HCT116 (cell line): ENCODE measurements around the gene NFE2.

ENCODE experiments used
- CEBPB ChIP-seq: IDR thresholded peaks from 2 replicates; pipeline ENCODE4 v1.6.1; 2012; ENCODE audit warnings: low read depth
- ELF1 ChIP-seq: IDR thresholded peaks from 2 replicates; pipeline ENCODE4 v1.6.1; 2012; ENCODE audit warnings: low read depth, borderline replicate concordance
- EZH2 ChIP-seq: fragments of 200-600 bp; sonication (generic); IDR thresholded peaks from 2 replicates; pipeline ENCODE4 v1.6.1; 2017; ENCODE audit warnings: antibody characterized with exemption, mixed run types
- EZH2phosphoT487 ChIP-seq: fragments of 200-600 bp; IDR thresholded peaks from 2 replicates; pipeline ENCODE4 v1.6.1; 2018; ENCODE audit warnings: antibody characterized with exemption, borderline replicate concordance
- POLR2AphosphoS5 ChIP-seq: IDR thresholded peaks from 2 replicates; pipeline ENCODE4 v1.6.1; 2011; ENCODE audit warnings: mild to moderate bottlenecking, low read depth, low read length, moderate library complexity
- RAD21 ChIP-seq: IDR thresholded peaks from 2 replicates; pipeline ENCODE4 v1.6.1; 2012; ENCODE audit warnings: low read depth, mild to moderate bottlenecking
- SP1 ChIP-seq: IDR thresholded peaks from 2 replicates; pipeline ENCODE4 v1.6.1; 2012; ENCODE audit warnings: low read depth
- TCF7L2 ChIP-seq: IDR thresholded peaks from 2 replicates; pipeline ENCODE4 v1.7.0; 2011; ENCODE audit warnings: borderline replicate concordance, inconsistent platforms; ENCODE audit not compliant: insufficient read depth, insufficient read length; ENCODE audit errors: extremely low read depth
- TF ChIP-seq, protein P1 (sequence below), 3 experiments: fragments of 200-600 bp in 1 of 3; sonication (generic) in 1 of 3; IDR thresholded peaks in 2 of 3; conservative IDR thresholded peaks in 1 of 3; 2 replicates each; pipeline ENCODE4 v1.5.1; 2012 to 2017; ENCODE audit warnings: low read depth in 2 of 3, low read length in 2 of 3, antibody characterized with exemption in 1 of 3, borderline replicate concordance in 1 of 3, control low read depth in 1 of 3, mild to moderate bottlenecking in 1 of 3, mixed read lengths in 1 of 3, mixed run types in 1 of 3, moderate library complexity in 1 of 3; ENCODE audit not compliant: insufficient read depth in 1 of 3

DNA sequence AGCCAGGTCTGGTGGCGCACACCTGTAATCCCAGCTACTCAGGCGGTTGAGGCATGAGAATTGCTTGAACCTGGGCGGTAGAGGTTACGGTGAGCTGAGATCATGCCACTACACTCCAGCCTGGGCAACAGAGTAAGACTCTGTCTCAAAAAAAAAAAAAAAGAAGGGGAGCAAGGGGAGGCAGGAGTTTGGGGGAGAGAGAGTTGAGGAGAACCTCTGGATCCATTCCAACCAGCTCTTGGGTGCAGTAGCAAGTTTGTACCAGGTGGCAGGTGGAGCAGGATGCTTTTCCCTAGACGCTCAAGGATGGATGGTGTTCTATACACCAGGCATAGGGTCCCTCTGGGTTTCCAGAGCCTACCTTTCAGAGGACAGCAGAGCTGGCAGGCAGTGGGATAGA is 1.9 kb downstream of the NFE2 start:
- TF ChIP-seq, protein P1, sequence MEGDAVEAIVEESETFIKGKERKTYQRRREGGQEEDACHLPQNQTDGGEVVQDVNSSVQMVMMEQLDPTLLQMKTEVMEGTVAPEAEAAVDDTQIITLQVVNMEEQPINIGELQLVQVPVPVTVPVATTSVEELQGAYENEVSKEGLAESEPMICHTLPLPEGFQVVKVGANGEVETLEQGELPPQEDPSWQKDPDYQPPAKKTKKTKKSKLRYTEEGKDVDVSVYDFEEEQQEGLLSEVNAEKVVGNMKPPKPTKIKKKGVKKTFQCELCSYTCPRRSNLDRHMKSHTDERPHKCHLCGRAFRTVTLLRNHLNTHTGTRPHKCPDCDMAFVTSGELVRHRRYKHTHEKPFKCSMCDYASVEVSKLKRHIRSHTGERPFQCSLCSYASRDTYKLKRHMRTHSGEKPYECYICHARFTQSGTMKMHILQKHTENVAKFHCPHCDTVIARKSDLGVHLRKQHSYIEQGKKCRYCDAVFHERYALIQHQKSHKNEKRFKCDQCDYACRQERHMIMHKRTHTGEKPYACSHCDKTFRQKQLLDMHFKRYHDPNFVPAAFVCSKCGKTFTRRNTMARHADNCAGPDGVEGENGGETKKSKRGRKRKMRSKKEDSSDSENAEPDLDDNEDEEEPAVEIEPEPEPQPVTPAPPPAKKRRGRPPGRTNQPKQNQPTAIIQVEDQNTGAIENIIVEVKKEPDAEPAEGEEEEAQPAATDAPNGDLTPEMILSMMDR (IDR thresholded peaks at IDR 0.05 in 2 of 3, conservative IDR thresholded peaks at IDR 0.05 in 1 of 3; ENCODE audit: borderline replicate concordance in 1 of 3, insufficient read depth in 1 of 3, low read depth in 2 of 3, low read length in 2 of 3): peak in 1 of 3 experiments; percentile 3; a peak in 1 of 6 replicates
- TF ChIP-seq EZH2 (no peak), RAD21 (no peak), EZH2phosphoT487 (no peak), ELF1 (no peak), TCF7L2 (no peak), POLR2AphosphoS5 (no peak), CEBPB (no peak), SP1 (no peak)
